WERI-Rb-1 (cell line): ENCODE data around the gene CALML5.

Source experiments
- DNase-seq: peaks from one replicate; pipeline ENCODE4 v3.0.0-alpha.2; 2020
- H3K27ac ChIP-seq: fragments of 250-450 bp; sonication (Bioruptor Pico); 2 replicates; pipeline ENCODE4 v1.5.1; 2020; ENCODE audit warnings: mild to moderate bottlenecking, moderate library complexity
- H3K27me3 ChIP-seq: fragments of 250-450 bp; sonication (Bioruptor Pico); 2 replicates; pipeline ENCODE4 v1.5.1; 2021; ENCODE audit warnings: mild to moderate bottlenecking, low read depth, moderate library complexity; ENCODE audit not compliant: insufficient read depth, severe bottlenecking
- H3K36me3 ChIP-seq: fragments of 250-450 bp; sonication (Bioruptor Pico); 2 replicates; pipeline ENCODE4 v1.5.1; 2020; ENCODE audit warnings: mild to moderate bottlenecking, moderate library complexity
- H3K4me3 ChIP-seq: 2 replicates; pipeline ENCODE4 v1.5.1; 2011; ENCODE audit warnings: low read depth, mild to moderate bottlenecking, control low read depth, low read length
- H3K9me3 ChIP-seq: fragments of 250-450 bp; sonication (Bioruptor Pico); 2 replicates; pipeline ENCODE4 v1.5.1; 2021; ENCODE audit warnings: mild to moderate bottlenecking, moderate library complexity; ENCODE audit not compliant: severe bottlenecking
- TF ChIP-seq, protein P1 (sequence below): IDR thresholded peaks from 2 replicates; pipeline ENCODE4 v1.5.1; 2011; ENCODE audit warnings: low read depth, mild to moderate bottlenecking, control low read depth, inconsistent platforms, low read length

Gene CALML5

DNA sequence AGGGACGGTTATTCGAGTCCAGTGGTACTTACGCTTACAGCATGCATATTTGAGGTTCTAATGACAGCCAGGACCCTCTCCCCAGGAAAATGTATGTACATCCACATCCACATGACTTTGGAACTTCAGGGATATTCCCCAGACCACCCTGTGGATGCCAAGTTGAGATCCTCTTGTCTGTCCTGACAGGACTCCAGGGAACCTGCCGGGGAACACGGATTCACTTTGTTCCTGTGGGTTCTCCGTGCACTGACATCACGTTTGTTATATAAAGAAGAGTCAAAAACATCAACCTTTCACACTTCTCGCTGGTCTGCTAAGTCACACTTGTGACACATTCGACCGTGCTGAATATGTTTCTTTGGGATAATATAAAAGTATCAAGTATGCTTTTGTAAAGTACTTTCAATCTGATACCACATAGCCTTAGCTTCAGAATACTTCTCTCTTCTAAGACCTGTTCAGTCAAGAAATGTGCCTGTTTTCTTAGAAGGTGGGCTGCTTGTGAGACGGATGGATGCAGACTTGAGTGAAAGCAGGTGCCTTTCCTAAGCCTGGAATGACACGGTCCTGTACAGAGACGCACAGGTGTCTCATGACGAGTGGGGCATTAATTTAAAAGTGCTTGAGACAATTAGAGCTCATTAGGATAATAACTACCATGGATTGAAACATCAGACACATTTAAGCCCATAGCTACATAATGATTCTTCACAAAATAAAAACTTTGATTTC is 38.7 kb downstream of the CALML5 start:
- no peak for DNase-seq
- Histone ChIP-seq H3K27ac (no peak overlapping the region), H3K9me3 (no peaks in the 10 kb centered on the region), H3K36me3 (peaks cover 4% of the 10 kb centered on the region), H3K4me3 (no peak overlapping the region), H3K27me3 (no peaks in the 10 kb centered on the region)
- TF ChIP-seq, protein P1, sequence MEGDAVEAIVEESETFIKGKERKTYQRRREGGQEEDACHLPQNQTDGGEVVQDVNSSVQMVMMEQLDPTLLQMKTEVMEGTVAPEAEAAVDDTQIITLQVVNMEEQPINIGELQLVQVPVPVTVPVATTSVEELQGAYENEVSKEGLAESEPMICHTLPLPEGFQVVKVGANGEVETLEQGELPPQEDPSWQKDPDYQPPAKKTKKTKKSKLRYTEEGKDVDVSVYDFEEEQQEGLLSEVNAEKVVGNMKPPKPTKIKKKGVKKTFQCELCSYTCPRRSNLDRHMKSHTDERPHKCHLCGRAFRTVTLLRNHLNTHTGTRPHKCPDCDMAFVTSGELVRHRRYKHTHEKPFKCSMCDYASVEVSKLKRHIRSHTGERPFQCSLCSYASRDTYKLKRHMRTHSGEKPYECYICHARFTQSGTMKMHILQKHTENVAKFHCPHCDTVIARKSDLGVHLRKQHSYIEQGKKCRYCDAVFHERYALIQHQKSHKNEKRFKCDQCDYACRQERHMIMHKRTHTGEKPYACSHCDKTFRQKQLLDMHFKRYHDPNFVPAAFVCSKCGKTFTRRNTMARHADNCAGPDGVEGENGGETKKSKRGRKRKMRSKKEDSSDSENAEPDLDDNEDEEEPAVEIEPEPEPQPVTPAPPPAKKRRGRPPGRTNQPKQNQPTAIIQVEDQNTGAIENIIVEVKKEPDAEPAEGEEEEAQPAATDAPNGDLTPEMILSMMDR: no peak

DNA sequence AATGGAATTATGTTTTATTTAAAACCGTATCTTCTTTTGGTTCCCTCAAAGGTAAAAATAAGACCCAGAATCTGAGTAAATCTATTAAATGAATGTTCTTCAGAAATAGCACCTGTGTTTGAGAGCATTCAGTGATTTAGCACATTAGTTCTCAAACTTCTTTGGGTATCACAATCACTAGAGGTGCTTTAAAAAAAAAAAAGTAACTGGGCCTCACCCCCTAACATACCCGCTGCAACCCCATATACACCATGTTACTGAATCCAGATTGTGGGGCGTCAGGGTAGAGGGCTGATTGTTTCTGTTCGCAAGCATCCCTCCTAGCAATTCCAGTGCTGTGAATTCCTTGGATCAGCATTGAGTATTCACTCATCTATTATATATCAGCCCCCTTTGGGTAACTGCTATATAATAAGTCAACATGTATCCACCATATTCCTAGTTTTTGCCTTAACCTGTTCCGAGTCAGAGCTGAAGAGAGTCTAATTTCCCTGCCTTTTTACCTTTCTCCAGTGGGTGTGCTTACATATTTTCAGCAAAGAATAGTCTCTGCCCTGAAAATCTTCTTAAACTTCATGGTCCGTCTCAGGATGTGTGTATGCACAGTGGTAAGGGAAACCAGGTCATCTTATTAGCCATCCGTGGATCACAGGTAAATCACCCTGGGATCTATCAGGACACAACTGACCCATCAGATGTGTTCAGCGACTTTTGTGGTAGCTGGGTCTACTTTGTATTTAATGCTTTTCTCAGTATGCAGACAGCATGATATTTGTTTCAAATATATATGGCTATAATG is 40.2 kb downstream of the CALML5 start:
- Histone ChIP-seq H3K36me3 (peaks cover 7% of the 10 kb centered on the region), H3K27ac (no peak overlapping the region), H3K4me3 (no peak overlapping the region), H3K27me3 (no peaks in the 10 kb centered on the region), H3K9me3 (no peaks in the 10 kb centered on the region)
- DNase-seq: no peak
- TF ChIP-seq, protein P1: no peak

DNA sequence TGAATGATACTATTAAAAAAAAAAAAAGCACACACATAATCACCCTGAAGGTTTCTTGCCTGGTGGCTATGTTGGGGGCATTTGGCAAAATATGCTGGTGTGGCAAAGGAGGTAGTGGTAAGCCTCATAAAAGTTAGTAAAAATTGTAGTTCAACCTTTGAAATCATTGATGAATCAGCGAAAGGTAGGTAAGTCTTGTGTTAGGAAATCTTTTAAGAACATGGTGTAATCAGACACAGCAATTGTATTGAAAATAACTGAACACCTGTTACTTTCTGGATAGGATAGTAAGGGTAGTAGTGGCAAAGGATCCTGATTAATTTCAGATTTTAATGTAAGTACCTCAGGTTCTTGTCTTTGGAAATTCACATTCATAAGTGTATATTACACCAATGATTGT is 40.9 kb downstream of the CALML5 start:
- Histone ChIP-seq H3K4me3 (no peak overlapping the region), H3K27me3 (no peaks in the 10 kb centered on the region), H3K27ac (no peak overlapping the region), H3K9me3 (no peaks in the 10 kb centered on the region), H3K36me3 (peaks cover 7% of the 10 kb centered on the region)
- DNase-seq: no peak
- TF ChIP-seq, protein P1: no peak

DNA sequence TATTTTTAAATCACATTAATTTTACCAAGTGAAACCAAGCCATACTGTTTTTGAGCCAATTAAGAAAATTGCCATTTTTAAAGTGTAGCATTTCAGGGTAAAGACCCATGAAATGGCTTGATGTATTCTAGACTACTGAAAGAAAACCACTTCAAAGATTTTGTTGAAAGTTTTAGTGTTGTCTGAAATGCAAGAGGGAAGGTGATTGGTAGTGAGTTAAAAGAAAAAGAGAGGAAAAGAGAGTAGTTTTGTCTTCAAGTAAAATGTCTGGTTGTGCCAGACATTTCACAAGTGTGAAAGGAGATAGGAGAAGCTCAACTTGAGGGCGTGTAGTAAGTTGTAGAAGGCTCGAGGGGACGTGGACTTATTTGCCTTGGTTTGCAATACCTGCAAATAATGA is 41.6 kb downstream of the CALML5 start:
- no peaks in the 10 kb centered on the region for H3K9me3 ChIP-seq
- no peaks in the 10 kb centered on the region for H3K27me3 ChIP-seq
- TF ChIP-seq, protein P1: no peak
- H3K4me3 ChIP-seq: no peak overlapping the region
- peaks cover 10% of the 10 kb centered on the region for H3K36me3 ChIP-seq
- DNase-seq: no peak
- no peak overlapping the region for H3K27ac ChIP-seq

DNA sequence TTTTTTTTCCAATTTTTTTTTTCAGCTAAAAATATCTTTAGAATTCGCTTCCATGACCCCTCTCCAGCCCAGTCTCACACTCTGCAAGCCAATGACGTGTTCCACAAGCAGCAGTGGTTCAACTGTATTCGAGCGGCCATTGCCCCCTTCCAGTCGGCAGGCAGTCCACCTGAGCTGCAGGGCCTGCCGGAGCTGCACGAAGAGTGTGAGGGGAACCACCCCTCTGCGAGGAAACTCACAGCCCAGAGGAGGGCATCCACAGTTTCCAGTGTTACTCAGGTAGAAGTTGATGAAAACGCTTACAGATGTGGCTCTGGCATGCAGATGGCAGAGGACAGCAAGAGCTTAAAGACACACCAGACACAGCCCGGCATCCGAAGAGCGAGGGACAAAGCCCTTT is 42.8 kb downstream of the CALML5 start:
- TF ChIP-seq, protein P1: no peak
- no peak overlapping the region for H3K27ac ChIP-seq
- no peak for DNase-seq

More for the DNA sequence above, 42.8 kb downstream of the CALML5 start:
- Histone ChIP-seq H3K27me3 (no peaks in the 10 kb centered on the region), H3K4me3 (no peak overlapping the region), H3K36me3 (peaks cover 13% of the 10 kb centered on the region), H3K9me3 (no peaks in the 10 kb centered on the region)
